Measurements from ENCODE around the gene GRID1. TPM values are rescaled to one million over a fixed set of nuclear protein-coding genes. Genes with fewer than 3 reads are reported as not detected.

The GRID1 gene
- total RNA-seq, 1 experiment from 2014 or later = not detected

DNA sequence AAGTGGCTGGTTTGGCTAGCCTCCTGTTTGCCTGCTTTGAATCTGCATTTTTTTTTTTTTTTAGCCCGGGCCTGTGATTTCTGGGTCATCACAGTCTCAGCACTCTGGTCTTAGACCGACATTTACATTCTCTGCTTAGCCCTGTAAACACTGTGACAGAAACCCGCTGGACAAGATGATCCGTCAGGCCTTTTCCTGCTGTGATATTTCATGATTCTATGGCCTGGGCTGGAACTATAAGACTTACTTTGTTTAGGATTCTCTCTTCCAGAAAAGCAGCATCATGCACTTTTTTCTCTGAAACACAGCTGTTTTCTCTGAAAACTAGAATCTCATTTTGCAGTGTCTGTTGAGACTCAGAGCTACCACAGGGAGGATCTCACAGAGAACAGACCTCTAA, 705.5 kb downstream of the GRID1 start:
- H3K4me1 ChIP-seq (replicated peaks; ENCODE audit: insufficient read depth) = no peaks in the 10 kb centered on the region
- no peaks in the 10 kb centered on the region for H3K9me3 ChIP-seq (ENCODE audit: insufficient read depth, low read depth)
- ChIA-PET CTCF (no interaction called here), POLR2A (ENCODE audit: unreplicated experiment) (no interaction called here)
- H3K27me3 ChIP-seq (ENCODE audit: insufficient read depth, low read depth) = no peaks in the 10 kb centered on the region
- no peak overlapping the region for H3K27ac ChIP-seq
- no peaks in the 10 kb centered on the region for H3F3A ChIP-seq (ENCODE audit: insufficient read depth, low read depth)
- intact Hi-C loops (cut with micrococcal nuclease; ENCODE audit: unreplicated experiment) = no loop called here
- no peaks in the 10 kb centered on the region for H4K20me1 ChIP-seq (ENCODE audit: insufficient read depth)
- H2AFZ ChIP-seq = no peak overlapping the region
- no peaks in the 10 kb centered on the region for H3K36me3 ChIP-seq (ENCODE audit: low read depth)
- no peak overlapping the region for H3K4me2 ChIP-seq
- H3K4me3 ChIP-seq = no peak overlapping the region
- no TSS peak for BruUV-seq (replicated peaks)
- TF ChIP-seq EZH2 (IDR thresholded peaks at IDR 0.05; ENCODE audit: low read depth) = no peak
- TF ChIP-seq, protein P1, sequence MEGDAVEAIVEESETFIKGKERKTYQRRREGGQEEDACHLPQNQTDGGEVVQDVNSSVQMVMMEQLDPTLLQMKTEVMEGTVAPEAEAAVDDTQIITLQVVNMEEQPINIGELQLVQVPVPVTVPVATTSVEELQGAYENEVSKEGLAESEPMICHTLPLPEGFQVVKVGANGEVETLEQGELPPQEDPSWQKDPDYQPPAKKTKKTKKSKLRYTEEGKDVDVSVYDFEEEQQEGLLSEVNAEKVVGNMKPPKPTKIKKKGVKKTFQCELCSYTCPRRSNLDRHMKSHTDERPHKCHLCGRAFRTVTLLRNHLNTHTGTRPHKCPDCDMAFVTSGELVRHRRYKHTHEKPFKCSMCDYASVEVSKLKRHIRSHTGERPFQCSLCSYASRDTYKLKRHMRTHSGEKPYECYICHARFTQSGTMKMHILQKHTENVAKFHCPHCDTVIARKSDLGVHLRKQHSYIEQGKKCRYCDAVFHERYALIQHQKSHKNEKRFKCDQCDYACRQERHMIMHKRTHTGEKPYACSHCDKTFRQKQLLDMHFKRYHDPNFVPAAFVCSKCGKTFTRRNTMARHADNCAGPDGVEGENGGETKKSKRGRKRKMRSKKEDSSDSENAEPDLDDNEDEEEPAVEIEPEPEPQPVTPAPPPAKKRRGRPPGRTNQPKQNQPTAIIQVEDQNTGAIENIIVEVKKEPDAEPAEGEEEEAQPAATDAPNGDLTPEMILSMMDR (conservative IDR thresholded peaks at IDR 0.05) = no peak
- no peak for DNase-seq
- H3K79me2 ChIP-seq (ENCODE audit: low read depth) = no peaks in the 10 kb centered on the region
- no peaks in the 10 kb centered on the region for H3K9me2 ChIP-seq (ENCODE audit: insufficient read depth)

DNA sequence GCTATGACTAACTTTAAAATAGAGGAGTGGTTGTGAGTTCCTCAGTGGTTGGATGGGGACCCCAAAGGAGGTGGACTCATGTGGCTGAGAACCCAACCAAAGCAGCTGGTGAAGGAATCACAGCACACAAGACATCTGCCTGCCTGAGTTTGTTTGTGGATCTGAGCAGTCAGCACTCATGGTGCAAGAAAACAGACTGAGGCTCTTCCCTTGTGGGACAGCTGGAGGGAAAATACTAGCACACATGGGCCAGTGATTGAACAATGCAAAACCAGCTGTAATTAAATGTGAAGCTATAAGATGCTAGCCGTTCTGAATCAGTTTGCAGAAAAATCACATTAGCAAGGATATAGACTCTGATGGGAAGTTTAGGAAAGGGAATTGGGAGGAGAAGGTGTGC, 707.3 kb downstream of the GRID1 start:
- BruUV-seq (replicated peaks) = no TSS peak
- Histone ChIP-seq H2AFZ (no peak overlapping the region), H3K36me3 (ENCODE audit: low read depth) (no peaks in the 10 kb centered on the region), H3K9me2 (ENCODE audit: insufficient read depth) (no peaks in the 10 kb centered on the region), H3K9me3 (ENCODE audit: insufficient read depth, low read depth) (no peaks in the 10 kb centered on the region), H3K4me2 (no peak overlapping the region), H3K4me1 (replicated peaks; ENCODE audit: insufficient read depth) (no peaks in the 10 kb centered on the region), H3K27ac (no peak overlapping the region), H3K4me3 (no peak overlapping the region), H4K20me1 (ENCODE audit: insufficient read depth) (no peaks in the 10 kb centered on the region), H3K27me3 (ENCODE audit: insufficient read depth, low read depth) (no peaks in the 10 kb centered on the region), H3K79me2 (ENCODE audit: low read depth) (no peaks in the 10 kb centered on the region), H3F3A (ENCODE audit: insufficient read depth, low read depth) (no peaks in the 10 kb centered on the region)
- no peak for DNase-seq
- TF ChIP-seq, protein P1 (conservative IDR thresholded peaks at IDR 0.05) = no peak
- TF ChIP-seq EZH2 (IDR thresholded peaks at IDR 0.05; ENCODE audit: low read depth) = no peak
- CTCF ChIA-PET = no interaction called here
- intact Hi-C loops (cut with micrococcal nuclease; ENCODE audit: unreplicated experiment) = no loop called here
- POLR2A ChIA-PET (ENCODE audit: unreplicated experiment) = no interaction called here

- DNase-seq = no peak
- no peaks in the 10 kb centered on the region for H3K36me3 ChIP-seq (ENCODE audit: low read depth)
- ChIA-PET CTCF (no interaction called here), POLR2A (ENCODE audit: unreplicated experiment) (interaction anchor here (0.6 kb wide), 1 partner anchor 977 kb away, joined by 6 read pairs; no protein-coding TSS in a partner anchor)
- no peak overlapping the region for H3K4me2 ChIP-seq
- no peak overlapping the region for H3K4me3 ChIP-seq
- H3K9me3 ChIP-seq (ENCODE audit: insufficient read depth, low read depth) = no peaks in the 10 kb centered on the region
- intact Hi-C loops (cut with micrococcal nuclease; ENCODE audit: unreplicated experiment) = no loop called here
- no TSS peak for BruUV-seq (replicated peaks)
- no peaks in the 10 kb centered on the region for H3K9me2 ChIP-seq (ENCODE audit: insufficient read depth)
- no peaks in the 10 kb centered on the region for H4K20me1 ChIP-seq (ENCODE audit: insufficient read depth)
- TF ChIP-seq, protein P1 (conservative IDR thresholded peaks at IDR 0.05) = no peak
- no peak for TF ChIP-seq EZH2 (IDR thresholded peaks at IDR 0.05; ENCODE audit: low read depth)
- no peaks in the 10 kb centered on the region for H3F3A ChIP-seq (ENCODE audit: insufficient read depth, low read depth)
- H3K27me3 ChIP-seq (ENCODE audit: insufficient read depth, low read depth) = no peaks in the 10 kb centered on the region
- H2AFZ ChIP-seq = no peak overlapping the region
- no peaks in the 10 kb centered on the region for H3K4me1 ChIP-seq (replicated peaks; ENCODE audit: insufficient read depth)
- no peak overlapping the region for H3K27ac ChIP-seq
- H3K79me2 ChIP-seq (ENCODE audit: low read depth) = no peaks in the 10 kb centered on the region
Measured at GRCh38 chr10:85658518-85658917, 708.1 kb downstream of the GRID1 start.
